Caco-2 (cell line): Measurements from ENCODE around the gene MRC2. TPM values are rescaled to one million over a fixed set of nuclear protein-coding genes. Genes with fewer than 3 reads are reported as not detected.

ENCODE experiments used
- BruUV-seq: library from RNA; stranded (reverse); fragments of 400-500 nt; replicated peaks from 2 replicates; lab custom pipeline; 2021; lab: Mats Ljungman, UMichigan
- CTCF ChIA-PET: fragments of 300-600 bp; sonication (Branson Sonifier 250); formaldehyde crosslinking; loops from one replicate; lab custom pipeline; 2022; ENCODE audit warnings: antibody characterized with exemption; lab: Charles Lee
- POLR2A ChIA-PET: fragments of 300-600 bp; sonication (Branson Sonifier 250); formaldehyde crosslinking; loops from one replicate; lab custom pipeline; 2022; ENCODE audit warnings: antibody characterized with exemption; lab: Charles Lee
- DNase-seq, 2 experiments: peaks; one replicate each; pipeline versions ENCODE4 v3.0.0 to v3.0.0-alpha.2; 2020 to 2022
- H3K27me3 ChIP-seq: replicated peaks from 2 replicates; pipeline ENCODE4 v1.6.0; 2011; ENCODE audit warnings: low read length; ENCODE audit not compliant: control insufficient read depth, insufficient read depth
- H3K36me3 ChIP-seq: 2 replicates; pipeline ENCODE4 v1.5.1; 2011; ENCODE audit warnings: low read length; ENCODE audit not compliant: control insufficient read depth, insufficient read depth
- H3K4me1 ChIP-seq: fragments of 250-450 bp; sonication (Bioruptor Pico); 2 replicates; pipeline ENCODE4 v1.5.1; 2020; ENCODE audit warnings: mild to moderate bottlenecking
- H3K4me3 ChIP-seq: 2 replicates; pipeline ENCODE4 v1.5.1; 2011; ENCODE audit warnings: low read depth, mild to moderate bottlenecking, control low read depth, low read length
- H3K9me3 ChIP-seq: fragments of 250-450 bp; sonication (Bioruptor Pico); 2 replicates; pipeline ENCODE4 v1.5.1; 2020; ENCODE audit warnings: mild to moderate bottlenecking, moderate library complexity
- H3K27ac Mint-ChIP-seq: one replicate; pipeline ENCODE4 v1.8.0; 2022; ENCODE audit warnings: mixed read lengths; ENCODE audit not compliant: unreplicated experiment
- H3K27me3 Mint-ChIP-seq: one replicate; pipeline ENCODE4 v1.8.0; 2022; ENCODE audit warnings: mixed read lengths; ENCODE audit not compliant: insufficient read depth, unreplicated experiment
- H3K36me3 Mint-ChIP-seq: one replicate; pipeline ENCODE4 v1.8.0; 2022; ENCODE audit warnings: mild to moderate bottlenecking, mixed read lengths; ENCODE audit not compliant: insufficient read depth, unreplicated experiment
- H3K4me1 Mint-ChIP-seq: one replicate; pipeline ENCODE4 v1.8.0; 2022; ENCODE audit warnings: low read depth, mixed read lengths; ENCODE audit not compliant: unreplicated experiment
- H3K4me3 Mint-ChIP-seq: one replicate; pipeline ENCODE4 v1.8.0; 2022; ENCODE audit warnings: mild to moderate bottlenecking, moderate library complexity, mixed read lengths; ENCODE audit not compliant: unreplicated experiment
- H3K9me3 Mint-ChIP-seq: one replicate; pipeline ENCODE4 v1.8.0; 2022; ENCODE audit warnings: mixed read lengths; ENCODE audit not compliant: unreplicated experiment
- intact Hi-C: fragments of 100-400 bp; cut with micrococcal nuclease; formaldehyde crosslinking; loops from one replicate; pipeline ENCODE4 v1.10.0; 2022; ENCODE audit not compliant: unreplicated experiment
- total RNA-seq: library from RNA; stranded (reverse); gene quantifications from 2 replicates; pipeline ENCODE4 v1.2.3, GENCODE V29; 2022
- TF ChIP-seq, protein P1 (sequence below), 2 experiments: fragments of 200-600 bp in 1 of 2; IDR thresholded peaks; 1 replicate in 1 of 2; 2 replicates in 1 of 2; pipeline versions ENCODE4 v1.5.1 to v1.8.0; 2011 to 2022; ENCODE audit warnings: antibody characterized with exemption in 1 of 2, control low read depth in 1 of 2, inconsistent platforms in 1 of 2, low read depth in 1 of 2, low read length in 1 of 2, mild to moderate bottlenecking in 1 of 2, moderate library complexity in 1 of 2; ENCODE audit not compliant: insufficient read depth in 1 of 2, severe bottlenecking in 1 of 2, unreplicated experiment in 1 of 2

Gene MRC2
- total RNA-seq, 1 experiment from 2014 or later: 7.0 TPM

DNA sequence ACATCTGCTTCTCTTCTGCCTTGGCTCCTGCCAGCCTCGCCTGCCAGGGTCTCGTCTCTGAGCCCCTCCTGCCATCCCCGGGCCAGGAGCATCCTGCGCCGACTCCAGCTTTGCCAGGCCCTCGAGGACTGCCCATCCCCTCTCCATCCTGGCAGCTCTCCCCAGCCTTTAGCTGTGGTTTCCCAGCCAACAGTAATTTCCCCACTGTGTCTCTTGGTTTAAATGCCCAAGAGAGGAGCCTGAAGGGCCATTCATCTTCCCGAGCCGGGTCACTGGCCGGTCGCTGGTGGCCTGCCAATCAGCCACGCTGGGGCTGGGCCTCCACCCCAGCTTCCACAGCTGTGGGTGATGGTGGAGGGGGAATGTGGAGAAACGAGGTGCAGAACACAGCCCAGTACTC lies 47.8 kb downstream of the MRC2 start:
- Mint-ChIP-seq H3K27ac (no peak overlapping the region), H3K9me3 (no peaks in the 10 kb centered on the region), H3K27me3 (no peaks in the 10 kb centered on the region), H3K4me3 (no peak overlapping the region), H3K36me3 (no peaks in the 10 kb centered on the region), H3K4me1 (peaks cover 6% of the 10 kb centered on the region)
- TF ChIP-seq, protein P1, sequence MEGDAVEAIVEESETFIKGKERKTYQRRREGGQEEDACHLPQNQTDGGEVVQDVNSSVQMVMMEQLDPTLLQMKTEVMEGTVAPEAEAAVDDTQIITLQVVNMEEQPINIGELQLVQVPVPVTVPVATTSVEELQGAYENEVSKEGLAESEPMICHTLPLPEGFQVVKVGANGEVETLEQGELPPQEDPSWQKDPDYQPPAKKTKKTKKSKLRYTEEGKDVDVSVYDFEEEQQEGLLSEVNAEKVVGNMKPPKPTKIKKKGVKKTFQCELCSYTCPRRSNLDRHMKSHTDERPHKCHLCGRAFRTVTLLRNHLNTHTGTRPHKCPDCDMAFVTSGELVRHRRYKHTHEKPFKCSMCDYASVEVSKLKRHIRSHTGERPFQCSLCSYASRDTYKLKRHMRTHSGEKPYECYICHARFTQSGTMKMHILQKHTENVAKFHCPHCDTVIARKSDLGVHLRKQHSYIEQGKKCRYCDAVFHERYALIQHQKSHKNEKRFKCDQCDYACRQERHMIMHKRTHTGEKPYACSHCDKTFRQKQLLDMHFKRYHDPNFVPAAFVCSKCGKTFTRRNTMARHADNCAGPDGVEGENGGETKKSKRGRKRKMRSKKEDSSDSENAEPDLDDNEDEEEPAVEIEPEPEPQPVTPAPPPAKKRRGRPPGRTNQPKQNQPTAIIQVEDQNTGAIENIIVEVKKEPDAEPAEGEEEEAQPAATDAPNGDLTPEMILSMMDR (IDR thresholded peaks at IDR 0.05; ENCODE audit: insufficient read depth in 1 of 2, low read depth in 1 of 2, low read length in 1 of 2, severe bottlenecking in 1 of 2, unreplicated experiment in 1 of 2): no peak
- Histone ChIP-seq H3K36me3 (no peaks in the 10 kb centered on the region), H3K4me1 (no peaks in the 10 kb centered on the region), H3K4me3 (no peak overlapping the region), H3K9me3 (no peaks in the 10 kb centered on the region), H3K27me3 (no peaks in the 10 kb centered on the region)
- POLR2A ChIA-PET: no interaction called here
- intact Hi-C loops: no loop called here
- DNase-seq: no peak
- BruUV-seq: no TSS peak
- CTCF ChIA-PET: no interaction called here

DNA sequence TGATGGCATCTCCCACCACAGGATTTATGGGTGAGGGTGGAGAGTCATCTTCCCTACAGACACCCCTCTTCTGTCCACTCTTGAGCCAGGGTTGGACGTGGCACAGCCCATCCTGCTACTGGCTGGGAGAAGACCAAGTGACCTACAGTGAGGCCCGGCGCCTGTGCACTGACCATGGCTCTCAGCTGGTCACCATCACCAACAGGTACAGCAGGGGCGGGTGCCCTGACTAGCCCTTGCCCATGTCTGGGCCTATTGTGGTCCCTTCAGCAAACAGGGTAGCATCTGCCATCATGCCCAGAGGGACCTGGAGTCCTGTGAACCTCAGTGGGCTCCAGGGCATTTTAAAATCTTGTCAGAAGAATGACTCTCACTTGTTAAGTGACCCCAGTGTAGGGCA lies 48.2 kb downstream of the MRC2 start:
- TF ChIP-seq, protein P1 (IDR thresholded peaks at IDR 0.05; ENCODE audit: insufficient read depth in 1 of 2, low read depth in 1 of 2, low read length in 1 of 2, severe bottlenecking in 1 of 2, unreplicated experiment in 1 of 2): no peak
- H3K27me3 Mint-ChIP-seq: no peaks in the 10 kb centered on the region
- H3K9me3 ChIP-seq: no peaks in the 10 kb centered on the region
- BruUV-seq: no TSS peak
- no peak overlapping the region for H3K4me3 ChIP-seq
- peaks cover 6% of the 10 kb centered on the region for H3K4me1 Mint-ChIP-seq
- DNase-seq: no peak
- H3K36me3 Mint-ChIP-seq: no peaks in the 10 kb centered on the region
- H3K4me1 ChIP-seq: no peaks in the 10 kb centered on the region
- no peaks in the 10 kb centered on the region for H3K27me3 ChIP-seq
- no peak overlapping the region for H3K27ac Mint-ChIP-seq
- H3K36me3 ChIP-seq: no peaks in the 10 kb centered on the region
- no peak overlapping the region for H3K4me3 Mint-ChIP-seq
- no peaks in the 10 kb centered on the region for H3K9me3 Mint-ChIP-seq
- CTCF ChIA-PET: no interaction called here
- intact Hi-C loops: no loop called here
- POLR2A ChIA-PET: no interaction called here

- H3K4me3 ChIP-seq: no peak overlapping the region
- intact Hi-C loops: no loop called here
- H3K9me3 Mint-ChIP-seq: no peaks in the 10 kb centered on the region
- H3K27ac Mint-ChIP-seq: no peak overlapping the region
- ChIA-PET POLR2A (no interaction called here), CTCF (no interaction called here)
- H3K4me1 ChIP-seq: no peaks in the 10 kb centered on the region
- no peak for DNase-seq
- no peaks in the 10 kb centered on the region for H3K27me3 ChIP-seq
- H3K36me3 Mint-ChIP-seq: no peaks in the 10 kb centered on the region
- TF ChIP-seq, protein P1 (IDR thresholded peaks at IDR 0.05; ENCODE audit: insufficient read depth in 1 of 2, low read depth in 1 of 2, low read length in 1 of 2, severe bottlenecking in 1 of 2, unreplicated experiment in 1 of 2): no peak
- no peak overlapping the region for H3K4me3 Mint-ChIP-seq
- no TSS peak for BruUV-seq
- H3K4me1 Mint-ChIP-seq: peaks cover 6% of the 10 kb centered on the region
- no peaks in the 10 kb centered on the region for H3K9me3 ChIP-seq
- no peaks in the 10 kb centered on the region for H3K27me3 Mint-ChIP-seq
- H3K36me3 ChIP-seq: no peaks in the 10 kb centered on the region
Observed at GRCh38 chr17:62676231-62676943, 48.9 kb downstream of the MRC2 start.
